ENCODE measurements around the gene CT47C1.

DNA sequence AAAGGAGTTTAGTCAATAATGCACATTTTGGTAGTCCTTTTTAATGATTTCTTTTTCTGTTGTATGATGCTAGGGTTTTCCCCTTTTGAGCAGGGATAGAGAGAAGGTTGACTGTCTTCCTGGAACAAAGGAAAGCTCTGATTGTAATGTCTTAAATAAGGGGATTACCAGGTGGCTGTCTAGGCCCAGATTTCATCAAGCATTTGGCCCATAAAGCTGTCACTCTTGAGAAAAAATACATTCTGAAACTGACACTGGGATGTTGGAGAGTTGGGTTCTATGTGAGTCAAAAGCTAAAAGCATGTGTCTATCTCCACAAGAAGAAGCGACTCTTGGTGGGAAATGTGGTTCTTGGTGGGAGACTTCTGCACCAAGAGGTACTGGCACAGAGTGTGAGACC, 28.4 kb downstream of the CT47C1 start:
- TF ChIP-seq JUND (IDR thresholded peaks at IDR 0.05; ENCODE audit: low read length) (no peak), EZH2 (IDR thresholded peaks at IDR 0.05; ENCODE audit: low read depth, low read length, severe bottlenecking) (no peak), SP2 (IDR thresholded peaks at IDR 0.05; ENCODE audit: low read length) (no peak), POLR2AphosphoS5 (IDR thresholded peaks at IDR 0.05; ENCODE audit: low read depth, low read length) (no peak), SP1 (IDR thresholded peaks at IDR 0.05; ENCODE audit: low read depth, low read length) (no peak), HDAC2 (IDR thresholded peaks at IDR 0.05; ENCODE audit: borderline replicate concordance in 1 of 2, low read depth in 2 of 2, low read length in 2 of 2) (no peak), KDM1A (IDR thresholded peaks at IDR 0.05; ENCODE audit: borderline replicate concordance, low read length) (no peak), SUZ12 (IDR thresholded peaks at IDR 0.05; ENCODE audit: low read length) (no peak)
- TF ChIP-seq, protein P1, sequence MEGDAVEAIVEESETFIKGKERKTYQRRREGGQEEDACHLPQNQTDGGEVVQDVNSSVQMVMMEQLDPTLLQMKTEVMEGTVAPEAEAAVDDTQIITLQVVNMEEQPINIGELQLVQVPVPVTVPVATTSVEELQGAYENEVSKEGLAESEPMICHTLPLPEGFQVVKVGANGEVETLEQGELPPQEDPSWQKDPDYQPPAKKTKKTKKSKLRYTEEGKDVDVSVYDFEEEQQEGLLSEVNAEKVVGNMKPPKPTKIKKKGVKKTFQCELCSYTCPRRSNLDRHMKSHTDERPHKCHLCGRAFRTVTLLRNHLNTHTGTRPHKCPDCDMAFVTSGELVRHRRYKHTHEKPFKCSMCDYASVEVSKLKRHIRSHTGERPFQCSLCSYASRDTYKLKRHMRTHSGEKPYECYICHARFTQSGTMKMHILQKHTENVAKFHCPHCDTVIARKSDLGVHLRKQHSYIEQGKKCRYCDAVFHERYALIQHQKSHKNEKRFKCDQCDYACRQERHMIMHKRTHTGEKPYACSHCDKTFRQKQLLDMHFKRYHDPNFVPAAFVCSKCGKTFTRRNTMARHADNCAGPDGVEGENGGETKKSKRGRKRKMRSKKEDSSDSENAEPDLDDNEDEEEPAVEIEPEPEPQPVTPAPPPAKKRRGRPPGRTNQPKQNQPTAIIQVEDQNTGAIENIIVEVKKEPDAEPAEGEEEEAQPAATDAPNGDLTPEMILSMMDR (IDR thresholded peaks at IDR 0.05; ENCODE audit: control extremely low read depth in 1 of 3, insufficient read depth in 1 of 3, low read depth in 1 of 3, low read length in 3 of 3): no peak
